ENCODE measurements around the gene TLE3.
"Not testable (repeated sequence)": the region's sequence is repeated elsewhere in the genome, so short reads cannot be mapped to it uniquely, and the experiment has no call there.

Gene TLE3

GRCh38 chr15:70097321-70098152 lies at the start of gene TLE3:
Gene TLE3, minus strand, starts transcription at chr15:70097917. Its CDS starts 1,119 bp downstream, at chr15:70096798.
- peak; percentile 94 for DNase-seq (ENCODE audit: low spot score)

DNA sequence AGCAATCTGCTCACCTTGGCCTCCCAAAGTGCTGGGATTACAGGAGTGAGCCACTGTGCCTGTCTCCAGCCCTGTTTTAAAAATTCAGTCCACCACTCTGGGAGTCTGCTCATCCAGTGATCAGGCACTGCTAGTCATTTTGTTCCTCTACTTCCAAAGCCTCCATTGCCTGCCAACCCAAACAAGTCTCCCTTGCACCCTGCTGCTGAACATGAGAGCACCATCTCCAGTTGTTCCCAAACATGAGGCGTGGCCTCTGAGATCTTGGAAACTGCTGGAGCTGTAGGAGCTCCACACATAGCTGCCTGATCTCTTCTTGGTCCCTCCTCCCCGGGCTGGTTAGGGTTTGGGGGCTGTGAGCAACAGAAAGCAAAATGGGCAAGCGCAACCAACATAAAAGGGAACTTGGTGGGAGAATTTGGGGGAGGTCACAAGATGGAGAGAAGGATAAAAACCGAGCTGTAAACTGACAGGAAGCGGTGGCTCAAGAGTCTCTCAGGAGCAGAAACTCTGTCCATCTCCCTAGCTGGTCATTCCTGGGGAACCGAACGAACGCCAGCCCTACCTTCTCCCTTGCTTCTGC lies 49.6 kb upstream of the TLE3 start:
- DNase-seq (ENCODE audit: low spot score), result no peak

GRCh38 chr15:70146771-70147170 lies 49.1 kb upstream of the TLE3 start:
- DNase-seq (ENCODE audit: low spot score), result no peak

DNA sequence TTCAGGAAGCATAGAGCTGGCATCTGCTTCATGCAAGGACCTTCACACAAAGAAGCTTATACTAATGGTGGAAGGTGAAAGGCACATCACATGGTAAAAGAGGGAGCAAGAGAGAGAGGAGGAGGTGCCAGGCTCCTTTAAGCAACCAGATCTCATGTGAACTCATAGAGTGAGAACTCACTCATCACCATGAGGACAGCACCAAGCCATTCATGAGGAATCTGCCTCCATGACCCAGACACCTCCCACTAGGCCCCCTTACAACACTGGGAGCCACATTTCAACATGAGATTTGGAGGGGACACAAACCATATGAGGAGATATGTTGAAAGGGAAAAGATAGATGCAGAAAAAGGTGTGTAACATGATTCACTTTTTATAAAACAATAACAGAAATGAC lies 48.4 kb upstream of the TLE3 start:
- DNase-seq (ENCODE audit: low spot score), result no peak

DNA sequence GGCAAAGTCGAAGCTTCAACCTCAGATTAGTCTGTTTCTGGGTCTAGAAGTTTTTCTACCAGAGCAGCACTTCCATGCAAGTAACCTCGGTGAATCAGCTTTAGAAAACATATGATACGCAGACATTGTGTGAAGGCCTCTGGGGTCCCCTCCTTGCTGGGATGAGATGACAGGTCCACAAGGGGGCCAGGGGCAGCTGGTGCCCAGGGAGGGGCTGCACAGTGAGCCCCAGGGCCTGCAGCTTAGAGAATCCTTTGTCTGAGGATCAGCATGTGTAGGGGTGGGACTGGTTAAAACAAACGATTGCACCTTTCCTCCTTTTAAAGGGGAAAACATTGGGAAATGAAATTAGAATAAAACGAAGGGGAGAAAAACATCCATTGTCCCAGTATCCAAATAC lies 47.5 kb upstream of the TLE3 start:
- DNase-seq (ENCODE audit: low spot score), result no peak

GRCh38 chr15:70142322-70143191 lies 44.8 kb upstream of the TLE3 start:
- DNase-seq (ENCODE audit: low spot score), result no peak

- no peak for DNase-seq (ENCODE audit: low spot score)
These were observed 44.3 kb upstream of the TLE3 start for GRCh38 chr15:70142072-70142321.

DNA sequence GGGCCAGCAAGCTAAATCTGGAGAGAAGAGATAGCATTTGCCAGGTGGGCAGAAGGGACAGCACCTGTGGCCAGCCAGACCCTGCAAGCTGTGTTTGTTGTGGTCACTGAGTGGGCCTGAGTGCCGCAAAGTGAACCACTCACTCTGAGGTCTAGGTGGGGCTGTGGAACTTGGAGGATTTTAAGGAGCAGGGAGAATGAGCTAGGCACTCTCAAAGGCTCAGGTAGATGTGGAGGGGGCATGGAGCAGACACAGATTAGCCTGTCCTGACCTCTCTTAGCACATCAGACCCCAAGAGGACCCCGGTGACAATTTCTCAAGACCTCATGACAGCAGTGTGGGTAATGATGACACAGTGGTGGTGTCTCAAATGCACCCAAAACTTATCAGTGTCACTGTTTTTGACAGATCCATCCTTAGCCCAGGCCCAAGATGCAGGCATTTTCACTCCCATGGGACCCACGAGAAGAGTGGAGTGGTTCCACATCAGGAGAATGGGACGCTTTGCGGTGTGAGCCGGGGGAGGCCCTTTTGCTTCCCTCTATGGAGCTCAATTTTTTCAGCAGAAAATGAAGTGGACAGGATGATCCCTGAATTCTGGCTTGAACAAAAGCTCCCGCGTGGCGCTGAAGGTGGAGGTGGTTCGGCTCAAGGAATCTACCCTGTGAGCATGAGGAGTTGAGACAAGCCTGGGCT lies 43.8 kb upstream of the TLE3 start:
- no peak for DNase-seq (ENCODE audit: low spot score)

DNA sequence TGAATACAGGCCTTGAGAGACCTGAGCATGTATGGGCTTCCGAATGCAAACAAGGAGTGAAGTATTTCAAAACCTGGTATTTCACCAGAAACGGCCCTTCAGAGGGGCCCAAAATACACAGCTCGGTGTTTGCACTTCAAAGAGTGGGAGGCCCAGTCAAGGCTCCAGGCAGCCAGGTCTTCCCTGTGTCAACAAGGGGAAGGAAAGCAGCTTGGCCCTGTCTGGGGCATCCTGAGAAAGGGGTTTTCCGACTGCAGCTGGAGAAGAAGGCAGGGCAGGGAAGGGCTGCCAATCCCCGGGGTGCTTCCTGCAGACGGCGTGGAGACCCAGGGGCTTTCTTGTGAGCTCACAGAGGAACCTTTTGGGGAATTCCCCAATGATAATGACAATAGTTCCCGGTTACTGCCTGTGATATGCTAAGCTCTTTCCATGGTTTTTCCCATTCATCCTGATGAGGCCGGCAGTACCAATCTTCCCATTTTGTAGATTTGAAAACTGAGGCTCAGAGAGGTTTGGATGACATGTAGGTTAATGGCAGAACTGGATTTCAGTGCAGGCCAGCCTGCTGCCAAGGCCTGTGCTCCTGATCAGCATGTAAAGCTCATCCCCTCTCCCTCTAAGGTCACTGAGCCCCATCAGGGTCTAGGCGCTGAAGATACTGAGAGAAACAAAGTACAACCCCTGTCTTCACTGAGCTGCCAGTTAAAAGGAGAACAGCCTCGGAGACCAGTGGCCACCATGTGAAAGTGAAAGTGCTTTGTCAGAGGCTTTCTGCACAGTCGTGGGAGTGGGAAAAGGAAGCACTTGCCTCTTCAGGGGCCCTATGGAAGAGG lies 43.0 kb upstream of the TLE3 start:
- DNase-seq (ENCODE audit: low spot score), result peak; percentile 65

DNA sequence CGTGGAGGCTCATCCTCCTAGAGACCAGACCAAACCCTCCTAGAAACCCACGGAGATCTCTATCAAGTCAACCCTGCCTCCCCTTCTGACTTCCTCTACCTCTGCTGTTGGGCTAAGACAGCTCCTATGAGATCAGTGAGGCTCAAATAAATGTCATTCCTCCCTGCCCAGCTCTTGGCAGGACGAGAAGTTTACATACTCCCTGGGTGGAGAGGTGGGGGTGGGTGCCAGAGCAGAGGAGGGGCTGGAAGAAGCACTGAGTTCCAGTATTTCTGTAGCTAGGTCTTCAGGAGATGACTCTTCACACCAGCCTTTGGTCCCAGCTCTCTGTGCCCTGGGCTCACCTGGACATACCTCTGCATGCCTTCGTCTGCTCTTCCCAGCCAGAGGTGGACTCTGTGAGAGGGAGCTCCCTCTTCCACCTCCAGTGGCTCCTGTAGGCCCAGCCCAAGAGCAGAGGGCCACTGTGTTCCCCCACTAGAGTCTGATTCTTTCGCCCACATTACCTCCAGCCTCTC lies 42.4 kb upstream of the TLE3 start:
- no peak for DNase-seq (ENCODE audit: low spot score)

DNA sequence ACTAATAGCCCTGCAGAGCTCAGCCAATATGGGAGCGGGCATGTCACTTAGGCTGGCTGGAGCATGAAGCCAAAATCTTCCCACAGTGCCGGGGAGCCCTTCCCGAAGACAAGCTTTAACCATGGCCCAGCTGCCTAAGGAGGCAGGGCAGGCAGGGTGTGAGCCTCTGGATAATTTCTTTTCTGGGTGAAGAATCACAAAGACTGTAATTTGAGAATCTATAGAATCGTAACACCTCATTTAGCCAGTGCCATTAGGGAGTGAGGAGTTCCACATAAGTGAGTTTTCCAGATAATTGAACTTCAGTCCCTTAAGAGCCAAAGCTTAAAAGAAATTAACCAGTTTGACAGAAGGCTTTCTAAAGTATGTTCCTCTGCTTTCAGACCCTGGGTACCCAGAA lies 40.2 kb upstream of the TLE3 start:
- no peak for DNase-seq (ENCODE audit: low spot score)

GRCh38 chr15:70137021-70137420 lies 39.3 kb upstream of the TLE3 start:
- not testable (repeated sequence) for DNase-seq (ENCODE audit: low spot score)

DNA sequence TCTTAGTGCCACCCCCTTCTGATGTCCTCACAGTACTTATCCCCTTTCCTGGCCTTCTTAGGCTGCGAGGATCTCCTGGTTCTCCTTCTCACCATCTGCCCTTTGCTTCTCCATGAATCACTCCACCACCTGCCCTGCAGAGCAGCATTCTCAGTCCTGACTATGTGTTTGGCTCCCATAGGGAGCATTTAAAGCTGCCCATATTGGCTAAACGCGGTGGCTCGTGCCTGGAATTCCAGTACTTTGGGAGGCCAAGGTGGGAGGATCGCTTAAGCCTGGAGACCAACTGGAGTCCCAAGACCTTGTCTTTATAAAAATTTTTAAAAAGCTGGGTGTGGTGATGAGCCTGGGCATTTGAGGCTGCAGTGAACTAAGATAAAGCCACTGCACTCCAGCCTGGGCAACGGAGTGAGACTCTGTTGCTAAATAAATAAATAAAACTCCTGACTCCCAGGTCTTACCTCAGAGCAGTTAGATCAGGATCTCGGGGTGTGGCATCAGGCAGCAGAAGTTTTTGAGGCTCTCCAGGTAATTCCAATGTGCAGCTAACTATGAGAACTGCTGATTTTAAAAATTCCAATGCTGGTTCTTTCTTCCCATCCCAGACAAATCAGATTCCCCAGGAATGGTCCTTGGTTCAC lies 36.2 kb upstream of the TLE3 start:
- no peak for DNase-seq (ENCODE audit: low spot score)

DNA sequence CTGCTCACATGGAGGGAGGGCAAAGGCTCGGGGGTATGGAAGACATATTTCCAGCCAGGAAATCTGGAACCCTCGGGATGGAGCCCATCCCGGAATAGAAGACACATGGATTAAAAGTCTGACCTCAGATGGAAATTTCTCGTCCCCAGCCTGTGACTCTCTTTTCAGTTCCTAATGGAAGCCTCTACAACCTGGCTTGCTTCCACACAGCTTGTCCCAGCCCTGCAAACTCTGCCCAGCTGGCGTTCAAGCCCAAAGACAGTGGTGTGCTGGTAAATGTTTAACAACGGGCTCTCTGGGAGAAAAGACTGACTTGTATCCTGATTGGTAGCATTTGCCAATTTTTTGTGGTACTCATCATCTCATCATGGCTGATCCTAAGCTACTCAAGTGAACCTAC lies 35.6 kb upstream of the TLE3 start:
- no peak for DNase-seq (ENCODE audit: low spot score)

- DNase-seq (ENCODE audit: low spot score), result no peak
These were observed 34.9 kb upstream of the TLE3 start for GRCh38 chr15:70132571-70132970.

DNA sequence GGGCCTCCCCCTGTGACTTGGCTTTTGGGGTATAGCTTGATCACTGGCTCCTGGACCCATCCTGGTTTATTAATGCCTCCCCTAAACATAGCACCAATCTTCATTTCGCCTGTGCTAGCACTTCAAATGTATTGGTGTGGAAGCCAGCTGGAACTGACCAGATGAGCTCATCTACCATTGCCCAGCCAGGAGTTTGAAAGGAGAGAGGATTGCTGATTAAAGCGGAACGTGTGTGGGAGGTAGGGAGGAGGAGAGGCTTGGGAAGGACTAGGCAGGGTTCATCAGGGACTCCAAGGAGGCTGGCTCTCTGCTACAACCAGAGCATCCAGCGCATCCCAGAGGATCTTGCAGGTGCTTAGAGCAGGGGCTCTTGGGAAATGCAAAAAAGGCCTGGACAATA lies 34.4 kb upstream of the TLE3 start:
- DNase-seq (ENCODE audit: low spot score), result no peak

- DNase-seq (ENCODE audit: low spot score), result no peak
These were observed 30.9 kb upstream of the TLE3 start for GRCh38 chr15:70128414-70129140.

DNA sequence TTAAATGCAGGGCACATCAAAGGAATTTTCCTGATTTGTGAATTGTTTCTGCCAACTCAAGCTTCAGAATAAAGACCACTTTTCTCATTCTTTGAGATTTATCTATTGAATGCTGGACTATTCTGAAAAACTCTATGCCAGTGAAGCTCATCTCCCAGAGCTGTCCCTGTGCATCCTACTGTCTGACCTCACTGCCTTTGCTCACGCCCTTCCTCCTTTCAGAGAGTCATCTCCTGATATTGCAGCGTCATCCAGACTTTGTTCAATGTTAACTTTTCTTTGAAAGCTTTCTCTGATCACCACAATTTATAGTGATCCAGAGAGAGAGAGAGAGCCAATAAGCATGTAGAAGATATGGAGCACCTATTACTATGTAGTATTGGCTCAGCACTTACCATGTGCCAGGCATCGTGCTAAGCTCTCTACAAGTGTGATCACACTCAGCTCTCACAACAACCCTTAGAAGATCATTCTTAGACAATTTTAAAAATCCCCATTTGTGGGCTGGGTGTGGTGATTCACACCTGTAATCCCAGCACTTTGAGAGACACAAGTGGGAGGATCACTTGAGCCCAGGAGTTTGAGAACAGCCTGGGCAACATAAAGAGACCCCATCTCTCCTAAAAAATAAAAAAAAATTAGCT lies 30.2 kb upstream of the TLE3 start:
- no peak for DNase-seq (ENCODE audit: low spot score)

GRCh38 chr15:70127288-70127746 lies 29.6 kb upstream of the TLE3 start:
- no peak for DNase-seq (ENCODE audit: low spot score)

GRCh38 chr15:70126362-70126761 lies 28.6 kb upstream of the TLE3 start:
- no peak for DNase-seq (ENCODE audit: low spot score)
